Measurements from ENCODE around the gene FOXO3. TPM values are rescaled to one million over a fixed set of nuclear protein-coding genes. Genes with fewer than 3 reads are reported as not detected.

The FOXO3 gene
- total RNA-seq, 2 donors from 2014 or later: 16.4 to 20.3 TPM

- Histone ChIP-seq H3K27me3 (ENCODE audit: control insufficient read depth, insufficient read depth, low read length, poor library complexity, severe bottlenecking) (no peaks in the 10 kb centered on the region), H3K27ac (ENCODE audit: low read depth, low read length) (no peak overlapping the region), H3K9ac (ENCODE audit: extremely low read depth, low read length, poor library complexity, severe bottlenecking) (no peak overlapping the region), H3K36me3 (ENCODE audit: control insufficient read depth, insufficient read depth, low read length) (no peaks in the 10 kb centered on the region), H3K4me1 (ENCODE audit: control insufficient read depth, insufficient read depth, low read length) (peaks cover 10% of the 10 kb centered on the region), H3K9me3 (ENCODE audit: control insufficient read depth, low read length) (no peaks in the 10 kb centered on the region), H3K4me3 (ENCODE audit: low read length) (no peak overlapping the region)
- no peak overlapping the region for H3K27ac Mint-ChIP-seq
- peaks cover 37% of the 10 kb centered on the region for H3K4me1 Mint-ChIP-seq
- no peak for DNase-seq
- no peaks in the 10 kb centered on the region for H3K27me3 Mint-ChIP-seq (ENCODE audit: insufficient read depth)
- WGBS, 2 experiments (ENCODE audit: insufficient coverage in 1 of 2, insufficient read length in 1 of 2): 90% methylated on average over 5 of the region's 5 CpGs; no CpG with 5 or more reads in 1 of the 2 experiments
- no peak for TF ChIP-seq CTCF (conservative IDR thresholded peaks at IDR 0.05)
- no peaks in the 10 kb centered on the region for H3K9me3 Mint-ChIP-seq
- no peak overlapping the region for H3K4me3 Mint-ChIP-seq
- no peaks in the 10 kb centered on the region for H3K36me3 Mint-ChIP-seq (ENCODE audit: low read depth)
Measured at GRCh38 chr6:108650781-108651180, 90.1 kb downstream of the FOXO3 start.

GRCh38 chr6:108651340-108652227 is 90.9 kb downstream of the FOXO3 start:
- no peak overlapping the region for H3K27ac Mint-ChIP-seq
- H3K4me1 Mint-ChIP-seq: peaks cover 43% of the 10 kb centered on the region
- H3K27ac ChIP-seq (ENCODE audit: low read depth, low read length): no peak overlapping the region

GRCh38 chr6:108652375-108652774 is 91.7 kb downstream of the FOXO3 start:
- no peak overlapping the region for H3K9ac ChIP-seq (ENCODE audit: extremely low read depth, low read length, poor library complexity, severe bottlenecking)
- TF ChIP-seq CTCF (conservative IDR thresholded peaks at IDR 0.05): no peak
- Mint-ChIP-seq H3K27me3 (ENCODE audit: insufficient read depth) (no peaks in the 10 kb centered on the region), H3K9me3 (no peaks in the 10 kb centered on the region), H3K4me1 (peaks cover 49% of the 10 kb centered on the region), H3K27ac (no peak overlapping the region), H3K36me3 (ENCODE audit: low read depth) (no peaks in the 10 kb centered on the region), H3K4me3 (no peak overlapping the region)
- DNase-seq: no peak
- no peaks in the 10 kb centered on the region for H3K27me3 ChIP-seq (ENCODE audit: control insufficient read depth, insufficient read depth, low read length, poor library complexity, severe bottlenecking)
- peaks cover 20% of the 10 kb centered on the region for H3K4me1 ChIP-seq (ENCODE audit: control insufficient read depth, insufficient read depth, low read length)
- H3K27ac ChIP-seq (ENCODE audit: low read depth, low read length): no peak overlapping the region
- H3K9me3 ChIP-seq (ENCODE audit: control insufficient read depth, low read length): no peaks in the 10 kb centered on the region
- H3K36me3 ChIP-seq (ENCODE audit: control insufficient read depth, insufficient read depth, low read length): no peaks in the 10 kb centered on the region
- H3K4me3 ChIP-seq (ENCODE audit: low read length): no peak overlapping the region

More at GRCh38 chr6:108651340-108652227, 90.9 kb downstream of the FOXO3 start:
- TF ChIP-seq CTCF (conservative IDR thresholded peaks at IDR 0.05): no peak
- Mint-ChIP-seq H3K27me3 (ENCODE audit: insufficient read depth) (no peaks in the 10 kb centered on the region), H3K4me3 (no peak overlapping the region), H3K9me3 (no peaks in the 10 kb centered on the region), H3K36me3 (ENCODE audit: low read depth) (no peaks in the 10 kb centered on the region)
- Histone ChIP-seq H3K36me3 (ENCODE audit: control insufficient read depth, insufficient read depth, low read length) (no peaks in the 10 kb centered on the region), H3K9me3 (ENCODE audit: control insufficient read depth, low read length) (no peaks in the 10 kb centered on the region), H3K9ac (ENCODE audit: extremely low read depth, low read length, poor library complexity, severe bottlenecking) (no peak overlapping the region), H3K27me3 (ENCODE audit: control insufficient read depth, insufficient read depth, low read length, poor library complexity, severe bottlenecking) (no peaks in the 10 kb centered on the region), H3K4me1 (ENCODE audit: control insufficient read depth, insufficient read depth, low read length) (peaks cover 15% of the 10 kb centered on the region), H3K4me3 (ENCODE audit: low read length) (no peak overlapping the region)
- 92 to 97% methylated on average over 6 to 9 of the region's 9 CpGs for WGBS, 2 experiments (ENCODE audit: insufficient coverage in 1 of 2, insufficient read length in 1 of 2)
- DNase-seq: no peak
